Measurements from ENCODE around the gene UVRAG. TPM values are rescaled to one million over a fixed set of nuclear protein-coding genes. Genes with fewer than 3 reads are reported as not detected.

Gene UVRAG
- total and polyA plus RNA-seq, 2 of the 13 experiments (the other 11 are each of a cell fraction or from before 2014, with no cell fraction given), result 9.7 to 17.3 TPM

DNA sequence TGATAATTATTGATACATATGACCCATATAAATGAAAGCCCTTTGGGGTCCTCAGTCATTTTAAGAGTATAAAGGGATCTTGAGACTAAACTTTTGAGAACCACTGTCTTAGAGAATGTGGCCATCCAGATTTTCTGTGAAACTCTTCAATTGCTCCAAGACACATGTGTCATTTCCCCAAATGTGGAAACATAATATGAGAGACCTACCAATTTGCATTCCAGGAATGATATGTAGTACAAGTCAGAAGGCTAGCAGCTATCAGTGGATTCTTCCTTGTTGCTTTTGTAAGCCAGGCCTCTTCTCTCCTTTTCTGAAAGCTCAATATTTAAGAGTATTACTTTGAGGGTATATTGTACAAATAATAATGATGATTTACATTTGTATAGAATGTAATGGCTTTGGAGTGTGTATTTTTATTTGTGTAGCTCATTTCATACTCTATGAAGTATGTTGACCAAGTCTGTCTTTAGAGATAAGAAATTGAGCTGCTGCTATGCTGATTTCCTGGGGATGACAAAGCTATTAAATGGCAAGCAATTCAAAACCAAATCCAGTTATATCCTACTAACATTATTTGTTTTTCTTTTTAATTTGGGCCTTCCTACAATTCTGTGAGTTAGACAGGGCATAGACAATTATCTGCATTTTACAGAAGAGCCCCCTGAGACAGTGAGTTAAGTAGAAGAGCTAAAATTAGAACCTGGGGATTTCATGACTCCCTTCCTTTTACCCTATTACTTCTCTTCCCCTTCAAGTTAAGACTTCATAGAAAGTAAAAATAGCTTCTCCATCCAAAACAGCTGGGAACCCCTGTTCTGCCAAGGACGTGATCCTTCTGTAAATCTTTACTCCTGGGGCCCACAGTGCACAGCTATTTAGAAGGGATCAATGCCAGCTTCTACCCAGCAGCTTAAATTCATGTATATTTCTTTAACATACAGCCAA is 259.4 kb downstream of the UVRAG start:
- CTCF ChIA-PET (ENCODE audit: low intra/inter-chr PET ratio, low total read pairs), result no interaction called here
- intact Hi-C loops (cut with micrococcal nuclease; ENCODE audit: unreplicated experiment), result no loop called here
- Histone ChIP-seq H3K27me3 (ENCODE audit: control insufficient read depth in 1 of 2, insufficient read depth in 2 of 2, low read length in 2 of 2) (no peaks in the 10 kb centered on the region), H3K4me1 (ENCODE audit: insufficient read depth, low read length) (no peaks in the 10 kb centered on the region), H3K36me3 (replicated peaks in 1 of 2; ENCODE audit: control insufficient read depth in 1 of 2, insufficient read depth in 2 of 2, low read length in 2 of 2) (0 out of 5 replicates have a peak, but pooled peaks cover 0 to 5% of the 10 kb centered on the region in 2 experiments), H3K79me2 (ENCODE audit: insufficient read depth, low read length) (no peaks in the 10 kb centered on the region), H2AFZ (ENCODE audit: low read length) (no peak overlapping the region), H3K9me3 (ENCODE audit: low read length) (no peaks in the 10 kb centered on the region), H3K9ac (ENCODE audit: insufficient read depth, low read depth, low read length) (no peak overlapping the region), H3K4me2 (ENCODE audit: low read depth, low read length) (no peak overlapping the region), H3K4me3 (replicated peaks in 1 of 3; ENCODE audit: insufficient read depth in 1 of 3, low read depth in 2 of 3, low read length in 3 of 3) (no peak overlapping the region), H3K27ac (ENCODE audit: extremely low read length, insufficient read depth, low read length) (no peak overlapping the region), H4K20me1 (ENCODE audit: insufficient read depth, low read length) (no peaks in the 10 kb centered on the region)
- FAIRE-seq (no peak), DNase-seq (ENCODE audit: low spot score) (no peak), ATAC-seq (no peak)
- no TSS peak for BruUV-seq (replicated peaks)
- WGBS (ENCODE audit: low lambda C conversion rate), result 100% methylated on average over 1 of the region's 1 CpG
- in situ Hi-C loops (cut with HindIII; ENCODE audit: extremely low pct_ligation_motif_present, low pct_unique_long_range_greater_than_20kb), result no loop called here
- POLR2A ChIA-PET, result no interaction called here
- no peak for TF ChIP-seq NCOR1 (IDR thresholded peaks at IDR 0.05; ENCODE audit: borderline replicate concordance, low read length)
- TF ChIP-seq ZNF883 (CRISPR knock-in tag; IDR thresholded peaks at IDR 0.05; ENCODE audit: not compliant biosample characterization), result no peak
- TF ChIP-seq HCFC1 (IDR thresholded peaks at IDR 0.05; ENCODE audit: low read depth, low read length), result no peak
- no peak for TF ChIP-seq SMYD3 (CRISPR knock-in tag; IDR thresholded peaks at IDR 0.05)
- TF ChIP-seq, protein P1, sequence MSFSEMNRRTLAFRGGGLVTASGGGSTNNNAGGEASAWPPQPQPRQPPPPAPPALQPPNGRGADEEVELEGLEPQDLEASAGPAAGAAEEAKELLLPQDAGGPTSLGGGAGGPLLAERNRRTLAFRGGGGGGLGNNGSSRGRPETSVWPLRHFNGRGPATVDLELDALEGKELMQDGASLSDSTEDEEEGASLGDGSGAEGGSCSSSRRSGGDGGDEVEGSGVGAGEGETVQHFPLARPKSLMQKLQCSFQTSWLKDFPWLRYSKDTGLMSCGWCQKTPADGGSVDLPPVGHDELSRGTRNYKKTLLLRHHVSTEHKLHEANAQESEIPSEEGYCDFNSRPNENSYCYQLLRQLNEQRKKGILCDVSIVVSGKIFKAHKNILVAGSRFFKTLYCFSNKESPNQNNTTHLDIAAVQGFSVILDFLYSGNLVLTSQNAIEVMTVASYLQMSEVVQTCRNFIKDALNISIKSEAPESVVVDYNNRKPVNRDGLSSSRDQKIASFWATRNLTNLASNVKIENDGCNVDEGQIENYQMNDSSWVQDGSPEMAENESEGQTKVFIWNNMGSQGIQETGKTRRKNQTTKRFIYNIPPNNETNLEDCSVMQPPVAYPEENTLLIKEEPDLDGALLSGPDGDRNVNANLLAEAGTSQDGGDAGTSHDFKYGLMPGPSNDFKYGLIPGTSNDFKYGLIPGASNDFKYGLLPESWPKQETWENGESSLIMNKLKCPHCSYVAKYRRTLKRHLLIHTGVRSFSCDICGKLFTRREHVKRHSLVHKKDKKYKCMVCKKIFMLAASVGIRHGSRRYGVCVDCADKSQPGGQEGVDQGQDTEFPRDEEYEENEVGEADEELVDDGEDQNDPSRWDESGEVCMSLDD (CRISPR knock-in tag; IDR thresholded peaks at IDR 0.05; ENCODE audit: borderline replicate concordance), result no peak
- TF ChIP-seq, protein P2, sequence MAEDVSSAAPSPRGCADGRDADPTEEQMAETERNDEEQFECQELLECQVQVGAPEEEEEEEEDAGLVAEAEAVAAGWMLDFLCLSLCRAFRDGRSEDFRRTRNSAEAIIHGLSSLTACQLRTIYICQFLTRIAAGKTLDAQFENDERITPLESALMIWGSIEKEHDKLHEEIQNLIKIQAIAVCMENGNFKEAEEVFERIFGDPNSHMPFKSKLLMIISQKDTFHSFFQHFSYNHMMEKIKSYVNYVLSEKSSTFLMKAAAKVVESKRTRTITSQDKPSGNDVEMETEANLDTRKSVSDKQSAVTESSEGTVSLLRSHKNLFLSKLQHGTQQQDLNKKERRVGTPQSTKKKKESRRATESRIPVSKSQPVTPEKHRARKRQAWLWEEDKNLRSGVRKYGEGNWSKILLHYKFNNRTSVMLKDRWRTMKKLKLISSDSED (CRISPR knock-in tag; IDR thresholded peaks at IDR 0.05), result no peak
- TF ChIP-seq ZNF331 (CRISPR knock-in tag; IDR thresholded peaks at IDR 0.05), result no peak

All from HepG2 (cell line).